Activated T-cell treated with anti-CD3 and anti-CD28 coated beads for 1 hour (primary cell): ENCODE results near the gene BCR.

Experiments used
- DNase-seq: peaks from one replicate; pipeline ENCODE4 v3.0.0-alpha.2; 2020; ENCODE audit warnings: low read depth

The BCR gene

GRCh38 chr22:23232094-23232905 lies 52.0 kb downstream of the BCR start:
- DNase-seq = no peak

- DNase-seq = no peak
Measured at GRCh38 chr22:23233084-23233531, 52.8 kb downstream of the BCR start.

- no peak for DNase-seq
Measured at GRCh38 chr22:23233752-23234408, 53.6 kb downstream of the BCR start.

- no peak for DNase-seq
Measured at GRCh38 chr22:23234409-23235161, 54.3 kb downstream of the BCR start.

- DNase-seq = no peak
Measured at GRCh38 chr22:23235425-23235824, 55.1 kb downstream of the BCR start.

- DNase-seq = no peak
Measured at GRCh38 chr22:23236026-23236425, 55.7 kb downstream of the BCR start.

GRCh38 chr22:23236440-23237184 lies 56.3 kb downstream of the BCR start:
- DNase-seq = no peak

- no peak for DNase-seq
Measured at GRCh38 chr22:23237201-23237798, 57.0 kb downstream of the BCR start.

- DNase-seq = no peak
Measured at GRCh38 chr22:23237841-23238240, 57.5 kb downstream of the BCR start.

GRCh38 chr22:23238707-23239106 lies 58.4 kb downstream of the BCR start:
- DNase-seq = no peak

- DNase-seq = no peak
Measured at GRCh38 chr22:23239429-23239828, 59.1 kb downstream of the BCR start.

- no peak for DNase-seq
Measured at GRCh38 chr22:23240639-23241389, 60.5 kb downstream of the BCR start.

- no peak for DNase-seq
Measured at GRCh38 chr22:23241562-23242472, 61.5 kb downstream of the BCR start.

GRCh38 chr22:23242473-23243001 lies 62.2 kb downstream of the BCR start:
- no peak for DNase-seq

GRCh38 chr22:23243006-23243573 lies 62.8 kb downstream of the BCR start:
- peak; percentile 45 for DNase-seq

- DNase-seq = no peak
Measured at GRCh38 chr22:23243859-23244689, 63.8 kb downstream of the BCR start.

GRCh38 chr22:23244690-23245044 lies 64.4 kb downstream of the BCR start:
- DNase-seq = no peak

- no peak for DNase-seq
Measured at GRCh38 chr22:23245045-23245798, 64.9 kb downstream of the BCR start.
